ACC112 (cell line): ENCODE results near the gene GPATCH3.
"Not testable (repeated sequence)": the region's sequence is repeated elsewhere in the genome, so short reads cannot be mapped to it uniquely, and the experiment has no call there.

Experiments
- H2AFZ ChIP-seq: fragments of 200-600 bp; sonication (generic); one replicate; pipeline ENCODE4 v1.6.0; 2017; ENCODE audit warnings: antibody characterized with exemption, low read length; ENCODE audit not compliant: unreplicated experiment
- H3K27ac ChIP-seq: fragments of 200-600 bp; sonication (generic); 2 replicates; pipeline ENCODE4 v1.5.1; 2014; ENCODE audit warnings: low read depth, mild to moderate bottlenecking, antibody characterized with exemption, low read length, moderate library complexity
- H3K27me3 ChIP-seq: fragments of 200-600 bp; sonication (generic); 2 replicates; pipeline ENCODE4 v1.6.1; 2014; ENCODE audit warnings: mild to moderate bottlenecking, antibody characterized with exemption, low read length, moderate library complexity, mixed read lengths; ENCODE audit not compliant: insufficient read depth
- H3K36me3 ChIP-seq: fragments of 200-600 bp; sonication (generic); 2 replicates; pipeline ENCODE4 v1.6.1; 2016; ENCODE audit warnings: mild to moderate bottlenecking, antibody characterized with exemption, low read length, moderate library complexity, mixed read lengths; ENCODE audit not compliant: insufficient read depth
- H3K4me1 ChIP-seq: fragments of 200-600 bp; sonication (generic); one replicate; pipeline ENCODE4 v1.6.1; 2016; ENCODE audit warnings: low read length, mixed read lengths; ENCODE audit not compliant: insufficient read depth, unreplicated experiment, control insufficient read depth
- H3K4me3 ChIP-seq: fragments of 200-600 bp; sonication (generic); 2 replicates; pipeline ENCODE4 v1.5.1; 2014; ENCODE audit warnings: mild to moderate bottlenecking, low read depth, low read length
- H3K79me2 ChIP-seq: fragments of 200-600 bp; sonication (generic); one replicate; pipeline ENCODE4 v1.6.0; 2016; ENCODE audit warnings: low read length; ENCODE audit not compliant: control insufficient read depth, unreplicated experiment, insufficient read depth

GPATCH3 gene

DNA sequence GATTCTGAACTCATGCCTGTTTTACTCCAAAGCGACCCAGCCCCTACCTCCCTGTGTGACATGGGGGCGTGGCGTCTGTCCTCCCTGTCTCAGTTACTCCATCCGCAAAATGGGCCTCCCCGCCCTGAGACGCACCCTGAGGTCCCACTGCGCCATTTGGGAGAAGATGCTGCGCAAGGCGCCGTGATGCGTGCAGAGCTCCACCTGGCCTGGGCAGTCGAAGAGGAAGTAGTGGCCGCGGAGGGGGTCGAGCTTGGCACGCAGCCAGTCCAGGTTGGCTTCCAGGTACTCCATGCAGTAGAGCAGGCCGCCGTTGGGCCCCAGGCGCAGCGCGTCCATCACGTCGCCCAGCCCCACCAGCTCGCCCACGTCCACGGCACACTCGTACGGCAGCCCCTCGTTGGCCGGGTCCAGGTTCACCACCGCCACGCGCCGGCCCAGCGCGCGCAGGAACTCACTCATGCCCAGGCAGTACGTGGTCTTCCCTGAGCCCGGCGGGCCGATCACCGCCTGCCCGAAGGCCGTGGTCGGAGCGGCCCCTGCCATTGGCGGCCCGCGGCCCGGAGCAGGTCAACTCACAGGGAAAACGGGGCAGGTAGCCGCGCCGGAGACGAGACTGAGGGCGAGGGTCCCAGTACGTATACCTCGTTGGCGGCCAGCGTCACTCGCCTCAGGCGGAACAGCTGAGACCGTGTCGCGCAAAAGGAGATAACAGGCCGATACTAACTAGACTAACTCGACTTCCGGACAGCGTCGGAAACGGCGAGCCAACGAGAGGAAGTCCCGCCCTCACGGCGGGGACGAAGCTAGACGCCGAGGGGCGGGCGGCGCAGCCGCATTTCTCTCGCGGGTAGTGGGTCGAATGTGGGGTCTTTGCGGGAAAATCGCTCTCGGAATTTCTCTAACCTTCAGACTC lies 10.5 kb downstream of the GPATCH3 start, which contains the start of gene GPN2:
Gene GPN2, minus strand, starts transcription at position 733 of the 916 bp plus-strand sequence. Its CDS starts 187 bp downstream, at position 546.
- no peaks in the 10 kb centered on the region for H3K27me3 ChIP-seq
- H3K79me2 ChIP-seq = peaks cover 20% of the 10 kb centered on the region
- peak within 1 kb of the TSS; percentile 69 for H3K27ac ChIP-seq
- peak within 1 kb of the TSS; percentile 72 for H2AFZ ChIP-seq
- peak within 1 kb of the TSS; percentile 94 for H3K4me3 ChIP-seq
- peaks cover 9% of the 10 kb centered on the region for H3K4me1 ChIP-seq
- H3K36me3 ChIP-seq = peaks cover 15% of the 10 kb centered on the region; the same call in 1 of the 2 replicates

DNA sequence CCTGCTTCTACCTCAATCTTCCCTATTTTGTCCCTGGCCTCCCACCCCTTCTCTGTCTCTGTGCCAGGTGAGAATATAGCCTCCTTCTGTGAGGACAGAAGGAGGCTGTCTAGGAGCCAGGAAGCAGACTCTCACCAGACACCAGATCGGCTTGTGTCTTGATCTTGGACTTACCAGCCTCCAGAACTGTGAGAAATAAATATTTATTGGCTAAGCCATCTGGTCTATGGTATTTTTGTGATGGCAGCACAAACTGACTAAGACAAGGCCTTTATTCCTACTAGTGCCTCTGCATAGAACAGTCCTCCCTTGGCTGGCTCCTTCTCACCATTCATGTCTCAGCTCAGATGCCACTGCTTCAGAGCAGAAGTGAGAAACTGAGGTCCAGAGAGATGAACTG lies 12.0 kb downstream of the GPATCH3 start:
- H3K27ac ChIP-seq = no peak overlapping the region
- H3K36me3 ChIP-seq = peaks cover 20% of the 10 kb centered on the region; the same call in 1 of the 2 replicates
- H3K4me1 ChIP-seq = peaks cover 9% of the 10 kb centered on the region
- H3K27me3 ChIP-seq = no peaks in the 10 kb centered on the region
- no peak overlapping the region for H3K4me3 ChIP-seq
- H2AFZ ChIP-seq = no peak overlapping the region
- peaks cover 20% of the 10 kb centered on the region for H3K79me2 ChIP-seq

DNA sequence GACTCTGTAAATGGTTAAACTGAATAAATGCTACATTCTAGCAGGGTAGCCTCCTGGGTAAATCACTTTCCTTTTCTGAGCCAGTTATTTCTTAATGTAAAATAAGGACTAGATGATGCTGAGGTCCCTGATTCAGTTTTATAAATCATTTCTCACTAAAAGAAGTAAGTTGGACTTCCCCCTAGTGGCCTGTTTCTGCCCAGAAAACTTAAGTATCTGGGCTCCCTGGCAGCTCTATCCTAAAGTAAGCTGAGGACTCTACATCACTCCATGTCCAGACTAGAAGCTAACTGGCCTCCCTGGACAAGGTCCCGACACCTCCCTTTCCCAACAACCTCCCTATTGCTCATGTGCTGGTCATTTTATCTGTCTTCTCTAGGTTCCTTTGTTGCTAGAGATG lies 13.1 kb downstream of the GPATCH3 start:
- Histone ChIP-seq H3K36me3 (peaks cover 18% of the 10 kb centered on the region; the same call in 1 of the 2 replicates), H3K79me2 (peaks cover 20% of the 10 kb centered on the region), H3K27ac (no peak overlapping the region), H2AFZ (no peak overlapping the region), H3K4me3 (no peak overlapping the region), H3K27me3 (no peaks in the 10 kb centered on the region), H3K4me1 (peaks cover 9% of the 10 kb centered on the region)

DNA sequence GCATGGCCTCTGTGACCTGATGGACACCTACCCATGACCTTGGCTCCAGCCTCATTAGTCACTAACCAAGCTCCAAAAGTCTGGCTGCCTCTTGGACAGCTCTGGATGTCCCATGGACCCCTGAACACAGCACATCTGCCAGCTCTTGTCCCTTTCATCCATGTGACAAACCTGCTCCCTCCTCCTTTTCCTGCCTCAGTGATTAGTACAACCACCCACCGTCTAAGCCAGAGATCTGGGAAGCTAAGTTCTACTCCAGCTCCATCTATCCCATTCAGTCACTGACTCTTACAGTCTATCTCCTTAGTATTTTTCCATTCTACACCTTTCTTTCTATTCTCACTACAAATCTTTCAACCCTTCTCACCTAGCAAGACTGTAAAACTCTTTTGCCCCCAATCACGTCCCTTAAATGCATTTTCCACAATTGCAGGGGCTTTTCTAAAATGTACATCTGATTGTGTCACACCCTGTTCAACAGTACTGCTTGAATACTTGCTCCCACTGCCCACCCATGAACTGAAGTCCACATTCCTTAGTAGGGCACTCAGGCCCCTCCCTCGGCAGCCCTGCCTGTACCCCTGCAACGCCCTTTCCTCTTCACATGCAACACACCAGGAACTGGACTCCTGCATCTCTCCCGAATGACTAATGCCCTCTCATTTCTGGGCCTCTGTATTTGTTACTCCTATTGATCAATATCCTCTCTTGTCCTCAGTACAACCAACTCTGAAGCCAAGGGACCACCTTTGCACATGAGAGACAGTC lies 17.4 kb downstream of the GPATCH3 start:
- H2AFZ ChIP-seq = no peak overlapping the region
- no peak overlapping the region for H3K27ac ChIP-seq
- H3K4me3 ChIP-seq = no peak overlapping the region
- H3K27me3 ChIP-seq = no peaks in the 10 kb centered on the region
- H3K79me2 ChIP-seq = no peaks in the 10 kb centered on the region
- H3K4me1 ChIP-seq = no peaks in the 10 kb centered on the region
- H3K36me3 ChIP-seq = peaks cover 31% of the 10 kb centered on the region; the same call in 1 of the 2 replicates

DNA sequence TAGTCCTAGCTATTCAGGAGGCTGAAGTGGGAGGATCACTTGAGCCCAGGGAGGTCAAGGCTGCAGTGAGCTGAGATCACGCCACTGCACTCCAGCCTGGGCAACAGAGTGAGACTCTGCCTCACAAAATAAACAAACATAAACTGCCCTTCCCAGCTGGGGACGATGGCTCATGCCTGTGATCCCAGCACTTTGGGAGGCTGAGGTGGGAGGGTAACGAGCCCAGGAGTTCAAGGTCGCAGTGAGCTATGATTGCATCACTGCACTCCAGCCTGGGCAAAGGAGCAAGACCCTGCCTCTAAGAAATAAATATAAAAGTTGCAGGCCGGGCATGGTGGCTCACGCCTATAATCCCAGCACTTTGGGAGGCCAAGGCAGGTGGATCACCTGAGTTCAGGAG lies 18.7 kb downstream of the GPATCH3 start:
- H3K79me2 ChIP-seq, H2AFZ ChIP-seq, H3K27ac ChIP-seq, H3K27me3 ChIP-seq, H3K4me3 ChIP-seq, H3K4me1 ChIP-seq: not testable (repeated sequence)
- H3K36me3 ChIP-seq = peaks cover 39% of the 10 kb centered on the region; the same call in 1 of the 2 replicates

DNA sequence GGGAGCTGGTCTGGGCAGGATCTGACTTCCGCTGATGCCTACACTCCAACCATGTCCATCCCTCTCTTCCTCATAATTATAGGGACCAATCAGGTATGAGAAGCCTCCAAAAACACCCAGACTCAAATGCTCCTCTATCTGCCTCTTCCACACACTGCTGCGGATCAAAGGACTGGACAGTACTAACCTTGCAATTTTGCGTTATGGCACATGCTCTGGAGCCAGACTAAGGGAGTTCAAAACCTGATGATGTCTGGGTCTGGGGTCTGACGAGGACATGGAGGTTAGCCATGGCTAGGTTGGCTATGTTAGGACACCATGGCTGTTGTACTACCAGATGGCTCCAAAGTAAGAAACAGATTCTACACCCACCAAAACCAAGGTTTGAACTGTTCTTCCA lies 20.5 kb downstream of the GPATCH3 start:
- H2AFZ ChIP-seq = no peak overlapping the region
- no peak overlapping the region for H3K4me3 ChIP-seq
- no peak overlapping the region for H3K27ac ChIP-seq
- H3K36me3 ChIP-seq = peaks cover 30% of the 10 kb centered on the region; the same call in 1 of the 2 replicates
- H3K79me2 ChIP-seq = no peaks in the 10 kb centered on the region
- H3K4me1 ChIP-seq = no peaks in the 10 kb centered on the region
- no peaks in the 10 kb centered on the region for H3K27me3 ChIP-seq

DNA sequence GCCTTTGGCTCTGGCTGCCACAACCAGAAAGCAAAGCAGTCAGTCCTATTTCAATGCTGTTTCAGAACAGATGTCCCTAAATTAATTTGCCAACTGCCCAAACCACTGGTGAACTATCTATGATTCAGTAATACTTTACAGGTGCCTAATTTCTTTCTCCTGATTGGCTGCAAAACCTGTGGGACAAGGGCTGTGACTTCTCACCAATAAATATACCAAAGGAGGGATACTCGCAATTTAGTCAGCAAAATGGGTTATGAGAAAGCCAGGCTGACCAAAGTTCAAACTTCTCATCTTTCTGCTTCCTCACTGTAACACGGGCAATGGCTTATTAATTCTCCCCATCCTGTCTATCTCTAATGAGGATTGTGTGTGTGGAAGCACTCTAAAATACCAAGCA lies 22.9 kb downstream of the GPATCH3 start:
- Histone ChIP-seq H2AFZ (no peak overlapping the region), H3K79me2 (no peaks in the 10 kb centered on the region), H3K36me3 (peaks cover 23% of the 10 kb centered on the region; the same call in 1 of the 2 replicates), H3K4me3 (no peak overlapping the region), H3K4me1 (no peaks in the 10 kb centered on the region), H3K27ac (no peak overlapping the region), H3K27me3 (no peaks in the 10 kb centered on the region)

DNA sequence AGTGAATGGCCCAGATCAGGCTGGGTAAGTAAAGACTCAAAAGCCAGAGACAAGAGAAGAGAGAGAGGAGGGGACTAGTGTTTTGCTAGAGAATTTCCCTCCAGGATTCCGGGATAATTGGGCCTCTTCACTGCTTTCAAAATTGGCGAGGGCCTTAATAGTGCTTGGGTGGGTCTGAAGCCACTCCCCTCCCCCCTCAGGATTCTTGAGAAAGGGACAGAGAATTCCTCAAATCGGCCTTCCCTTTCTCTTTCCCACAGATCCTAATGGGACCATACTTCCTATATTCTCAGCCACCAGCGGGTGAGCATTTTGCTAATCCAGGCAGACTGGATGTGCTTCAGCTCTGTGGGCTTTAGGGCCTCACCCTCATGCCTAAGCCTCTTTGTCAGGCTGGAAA lies 25.4 kb downstream of the GPATCH3 start:
- H3K79me2 ChIP-seq = no peaks in the 10 kb centered on the region
- H3K27me3 ChIP-seq = no peaks in the 10 kb centered on the region
- no peak overlapping the region for H3K4me3 ChIP-seq
- H3K36me3 ChIP-seq = peaks cover 15% of the 10 kb centered on the region; the same call in 1 of the 2 replicates
- no peak overlapping the region for H3K27ac ChIP-seq
- H2AFZ ChIP-seq = no peak overlapping the region
- H3K4me1 ChIP-seq = no peaks in the 10 kb centered on the region

DNA sequence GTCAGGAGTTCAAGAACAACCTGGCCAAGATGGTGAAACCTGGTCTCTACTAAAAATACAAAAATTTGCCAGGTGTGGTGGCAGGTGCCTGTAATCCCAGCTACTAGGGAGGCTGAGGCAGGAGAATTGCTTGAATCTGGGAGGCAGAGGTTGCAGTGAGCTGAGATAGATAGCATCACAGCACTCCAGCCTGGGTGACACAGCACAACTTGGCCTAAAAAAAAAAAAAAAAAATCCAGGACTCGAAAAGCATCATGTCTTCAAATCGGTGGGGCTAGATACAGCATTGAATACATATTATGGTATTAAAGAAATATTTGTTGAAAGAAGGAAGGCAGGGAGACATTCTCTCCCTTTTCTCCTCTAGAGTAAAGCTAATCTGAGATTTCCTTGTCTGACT lies 27.2 kb downstream of the GPATCH3 start:
- not testable (repeated sequence) for H3K27ac ChIP-seq, H3K27me3 ChIP-seq, H2AFZ ChIP-seq, H3K79me2 ChIP-seq, H3K4me1 ChIP-seq, H3K4me3 ChIP-seq, H3K36me3 ChIP-seq

DNA sequence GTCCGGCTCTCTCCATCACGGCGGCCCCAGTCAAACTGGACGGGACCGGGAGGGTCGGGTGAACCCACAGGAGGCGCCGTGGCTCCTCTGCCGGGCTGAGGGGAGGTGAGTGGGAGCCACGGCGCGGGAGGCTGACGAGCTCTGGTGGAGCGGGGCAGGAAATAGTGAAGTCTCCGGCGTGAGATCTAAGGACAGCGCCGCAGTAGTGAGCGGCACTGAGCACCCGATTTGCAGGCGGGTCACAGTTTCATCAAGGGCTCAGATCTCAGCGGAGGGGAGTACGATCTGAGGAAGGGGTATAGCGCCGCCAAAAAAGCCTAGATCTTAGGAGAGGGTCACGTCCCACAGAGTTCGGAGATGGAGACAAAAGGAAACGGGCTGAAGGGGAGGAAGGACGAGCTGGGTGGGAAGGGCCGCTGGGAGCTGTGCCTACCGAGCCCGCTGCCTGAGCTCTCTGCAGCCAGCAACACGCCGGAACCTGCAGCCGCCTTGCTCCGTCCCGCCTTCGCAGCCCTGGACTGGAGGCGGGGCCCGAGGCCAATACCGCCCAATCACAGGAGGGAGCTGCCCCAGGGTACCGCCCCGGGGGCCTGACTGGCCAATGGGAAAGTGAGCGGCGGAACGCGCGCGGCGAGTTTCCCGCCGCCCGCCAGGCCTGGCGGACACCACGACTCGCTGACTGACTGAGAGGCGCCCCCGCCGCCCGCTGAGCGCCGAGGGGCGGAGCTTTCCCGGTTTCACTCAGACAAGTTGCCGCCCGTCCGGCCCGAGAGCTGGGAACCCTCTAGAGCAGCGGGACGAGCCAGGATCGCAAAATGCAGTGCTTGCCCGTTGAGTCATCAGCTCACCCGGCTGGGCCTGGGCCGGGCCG lies 35.4 kb downstream of the GPATCH3 start:
- peak overlapping the region; percentile 97 for H3K27ac ChIP-seq
- H3K4me1 ChIP-seq = peaks cover 13% of the 10 kb centered on the region
- no peaks in the 10 kb centered on the region for H3K79me2 ChIP-seq
- no peaks in the 10 kb centered on the region for H3K27me3 ChIP-seq
- H3K4me3 ChIP-seq = peak overlapping the region; percentile 91
- H2AFZ ChIP-seq = peak overlapping the region; percentile 82
- H3K36me3 ChIP-seq = no peaks in the 10 kb centered on the region
